KOPT-K1 (cell line): ENCODE data around the gene TRAPPC2L.
"Not testable (repeated sequence)": the region's sequence is repeated elsewhere in the genome, so short reads cannot be mapped to it uniquely, and the experiment has no call there.

ENCODE experiments used
- H3K27ac ChIP-seq: fragments of 200-600 bp; sonication (generic); 2 replicates; pipeline ENCODE4 v1.5.1; 2016; ENCODE audit warnings: antibody characterized with exemption, mild to moderate bottlenecking, low read depth, low read length; ENCODE audit not compliant: poor library complexity, severe bottlenecking
- H3K36me3 ChIP-seq: fragments of 200-600 bp; sonication (generic); 2 replicates; pipeline ENCODE4 v1.5.1; 2017; ENCODE audit warnings: antibody characterized with exemption, mild to moderate bottlenecking, low read length, moderate library complexity; ENCODE audit not compliant: insufficient read depth
- H3K9me3 ChIP-seq: fragments of 200-600 bp; sonication (generic); 2 replicates; pipeline ENCODE4 v1.5.1; 2017; ENCODE audit warnings: antibody characterized with exemption, low read length, mild to moderate bottlenecking; ENCODE audit not compliant: insufficient read depth, poor library complexity, severe bottlenecking

The TRAPPC2L gene

DNA sequence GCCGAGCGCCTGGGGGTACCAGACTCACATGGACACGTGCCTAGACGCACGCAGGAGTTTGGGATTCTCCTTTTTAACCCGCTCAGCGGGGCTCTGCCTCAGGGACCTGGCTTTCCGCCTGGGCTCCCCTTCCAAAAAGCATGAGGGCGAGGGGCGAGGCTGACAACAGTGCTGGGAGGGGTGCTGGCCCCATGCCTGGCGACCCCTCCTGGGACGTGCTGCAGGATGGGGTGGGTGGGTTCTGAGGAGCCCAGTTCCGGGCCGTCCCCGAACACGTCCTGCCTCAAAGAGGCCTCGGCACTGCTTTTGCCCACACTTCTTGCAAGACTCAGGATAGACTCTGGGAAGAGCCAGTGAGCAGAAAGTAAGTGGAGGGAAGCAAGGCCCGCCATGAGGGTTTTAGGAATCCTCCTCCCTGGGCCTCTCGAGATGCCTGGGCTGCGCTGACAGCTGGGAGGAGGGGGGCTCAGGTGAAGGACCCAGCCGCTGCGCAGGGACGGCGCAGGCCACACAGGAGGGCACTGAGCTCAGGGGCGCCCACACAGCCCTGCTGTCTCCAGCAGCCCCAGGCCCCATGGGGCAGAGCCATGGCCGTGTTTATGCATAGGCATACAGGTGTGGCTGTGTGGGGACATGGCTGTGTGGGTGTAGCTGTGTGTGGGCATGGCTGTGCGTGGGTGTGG is 24.9 kb downstream of the TRAPPC2L start:
- peaks cover 100% of the 10 kb centered on the region for H3K36me3 ChIP-seq
- no peak overlapping the region for H3K27ac ChIP-seq
- no peaks in the 10 kb centered on the region for H3K9me3 ChIP-seq

DNA sequence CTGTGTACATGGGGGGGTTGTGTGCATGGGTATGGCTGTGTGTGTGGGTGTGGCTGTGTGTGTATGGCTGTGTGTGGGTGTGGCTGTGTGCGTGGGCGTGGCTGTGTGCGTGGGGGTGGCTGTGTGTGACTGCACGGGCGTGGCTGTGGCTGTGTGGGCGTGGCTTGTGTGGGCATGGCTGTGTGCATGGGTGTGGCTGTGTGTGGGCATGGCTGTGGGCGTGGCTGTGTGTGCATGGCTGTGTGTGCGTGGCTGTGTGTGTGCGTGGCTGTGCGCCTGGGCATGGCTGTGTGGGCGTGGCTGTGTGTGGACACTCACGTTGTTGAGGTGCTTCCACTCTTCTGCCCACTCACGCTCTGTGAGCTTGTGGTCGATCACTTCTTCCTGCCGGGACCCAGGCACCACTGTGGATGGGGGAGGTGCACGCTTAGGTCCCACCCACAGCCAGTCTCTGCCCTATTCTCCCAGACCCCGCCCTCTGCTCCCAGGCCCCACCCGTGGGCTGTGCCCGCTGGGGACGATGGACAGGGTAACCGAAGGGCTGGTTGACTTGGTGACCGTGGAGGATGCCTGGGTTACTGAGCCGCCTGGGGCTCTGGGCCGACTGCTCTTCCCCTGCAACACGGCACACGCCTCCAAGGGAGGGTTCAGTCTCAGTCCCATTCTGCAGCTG is 25.6 kb downstream of the TRAPPC2L start:
- H3K27ac ChIP-seq: no peak overlapping the region
- no peaks in the 10 kb centered on the region for H3K9me3 ChIP-seq
- H3K36me3 ChIP-seq: peaks cover 100% of the 10 kb centered on the region

- no peak overlapping the region for H3K27ac ChIP-seq
- H3K36me3 ChIP-seq: peaks cover 99% of the 10 kb centered on the region
- no peaks in the 10 kb centered on the region for H3K9me3 ChIP-seq
Measured at GRCh38 chr16:88883117-88883895, 26.4 kb downstream of the TRAPPC2L start.

GRCh38 chr16:88883946-88884345 is 27.0 kb downstream of the TRAPPC2L start:
- Histone ChIP-seq H3K27ac (no peak overlapping the region), H3K9me3 (no peaks in the 10 kb centered on the region), H3K36me3 (peaks cover 97% of the 10 kb centered on the region)

DNA sequence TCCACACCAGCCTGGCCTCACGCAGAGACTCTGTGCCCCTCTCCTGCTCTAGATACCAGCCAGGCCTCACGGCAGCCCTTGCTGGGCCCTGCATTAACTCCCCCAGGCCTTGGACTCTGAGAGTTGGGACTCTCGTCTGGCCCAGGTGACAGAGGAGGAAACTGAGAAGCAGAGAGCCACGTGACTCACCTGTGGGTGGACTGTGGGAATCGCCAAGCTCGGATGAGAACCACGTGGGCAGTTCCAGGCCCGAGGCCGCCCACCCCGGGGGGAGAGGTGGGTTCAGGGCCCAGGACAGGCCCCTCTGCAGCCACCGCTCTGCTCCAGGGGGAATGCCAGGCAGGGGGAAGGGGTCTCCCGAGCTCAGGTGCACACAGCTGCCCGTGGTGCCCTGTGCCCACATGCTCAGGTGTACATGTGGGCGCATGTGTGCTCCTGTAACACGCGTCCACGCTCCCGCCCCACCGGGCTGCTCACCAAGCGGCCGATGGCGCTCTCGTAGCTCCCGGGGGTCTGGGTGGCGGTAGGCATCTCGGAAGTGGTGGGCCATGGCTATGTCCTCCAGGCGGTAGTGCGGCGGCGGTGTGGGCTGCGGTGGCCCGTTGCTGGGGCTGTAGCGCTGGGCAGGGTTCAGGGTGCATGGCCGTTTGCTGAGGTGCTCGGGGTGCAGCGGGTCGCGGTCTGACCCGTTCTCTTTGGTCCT is 27.8 kb downstream of the TRAPPC2L start:
- Histone ChIP-seq H3K27ac (no peak overlapping the region), H3K36me3 (peaks cover 96% of the 10 kb centered on the region), H3K9me3 (no peaks in the 10 kb centered on the region)

DNA sequence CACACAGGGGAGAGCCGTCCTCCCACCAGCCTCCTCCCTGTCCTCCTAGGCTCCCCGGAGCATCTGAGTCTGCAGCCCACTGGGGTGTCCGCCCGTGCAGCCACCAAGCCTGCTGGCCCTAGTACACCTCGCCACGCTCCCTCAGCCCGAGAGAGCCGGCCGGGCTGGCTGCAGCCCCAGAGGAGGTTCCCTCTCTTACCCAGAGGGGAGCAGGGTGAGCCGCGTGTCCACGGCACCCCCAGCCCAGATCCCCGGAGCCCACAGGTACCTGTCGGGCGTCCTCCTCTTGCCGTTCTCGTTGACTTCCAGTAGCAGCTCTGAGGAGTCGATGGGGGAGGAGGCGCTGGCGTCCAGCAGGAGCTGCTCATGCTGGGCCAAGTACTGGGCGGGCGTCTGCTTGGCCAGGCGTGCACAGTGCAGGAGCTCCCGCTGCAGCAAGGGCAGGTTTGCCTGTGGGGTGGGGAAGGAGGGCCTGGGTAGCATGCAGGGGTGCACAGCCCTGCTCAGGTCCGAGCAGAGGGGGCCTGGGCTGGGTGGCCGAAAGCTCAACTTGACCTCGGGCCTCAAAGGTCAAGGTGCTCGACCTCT is 28.9 kb downstream of the TRAPPC2L start:
- H3K27ac ChIP-seq: no peak overlapping the region
- H3K36me3 ChIP-seq: peaks cover 96% of the 10 kb centered on the region
- no peaks in the 10 kb centered on the region for H3K9me3 ChIP-seq

- peaks cover 96% of the 10 kb centered on the region for H3K36me3 ChIP-seq
- H3K9me3 ChIP-seq: peaks cover 5% of the 10 kb centered on the region
- no peak overlapping the region for H3K27ac ChIP-seq
Measured at GRCh38 chr16:88886420-88886844, 29.5 kb downstream of the TRAPPC2L start.

GRCh38 chr16:88886845-88887521 is 30.1 kb downstream of the TRAPPC2L start:
- H3K27ac ChIP-seq: no peak overlapping the region

GRCh38 chr16:88888057-88888456 is 31.1 kb downstream of the TRAPPC2L start:
- Histone ChIP-seq H3K9me3 (peaks cover 5% of the 10 kb centered on the region), H3K27ac (no peak overlapping the region), H3K36me3 (peaks cover 96% of the 10 kb centered on the region)

More at GRCh38 chr16:88886845-88887521, 30.1 kb downstream of the TRAPPC2L start:
- H3K36me3 ChIP-seq: peaks cover 96% of the 10 kb centered on the region
- peaks cover 5% of the 10 kb centered on the region for H3K9me3 ChIP-seq

DNA sequence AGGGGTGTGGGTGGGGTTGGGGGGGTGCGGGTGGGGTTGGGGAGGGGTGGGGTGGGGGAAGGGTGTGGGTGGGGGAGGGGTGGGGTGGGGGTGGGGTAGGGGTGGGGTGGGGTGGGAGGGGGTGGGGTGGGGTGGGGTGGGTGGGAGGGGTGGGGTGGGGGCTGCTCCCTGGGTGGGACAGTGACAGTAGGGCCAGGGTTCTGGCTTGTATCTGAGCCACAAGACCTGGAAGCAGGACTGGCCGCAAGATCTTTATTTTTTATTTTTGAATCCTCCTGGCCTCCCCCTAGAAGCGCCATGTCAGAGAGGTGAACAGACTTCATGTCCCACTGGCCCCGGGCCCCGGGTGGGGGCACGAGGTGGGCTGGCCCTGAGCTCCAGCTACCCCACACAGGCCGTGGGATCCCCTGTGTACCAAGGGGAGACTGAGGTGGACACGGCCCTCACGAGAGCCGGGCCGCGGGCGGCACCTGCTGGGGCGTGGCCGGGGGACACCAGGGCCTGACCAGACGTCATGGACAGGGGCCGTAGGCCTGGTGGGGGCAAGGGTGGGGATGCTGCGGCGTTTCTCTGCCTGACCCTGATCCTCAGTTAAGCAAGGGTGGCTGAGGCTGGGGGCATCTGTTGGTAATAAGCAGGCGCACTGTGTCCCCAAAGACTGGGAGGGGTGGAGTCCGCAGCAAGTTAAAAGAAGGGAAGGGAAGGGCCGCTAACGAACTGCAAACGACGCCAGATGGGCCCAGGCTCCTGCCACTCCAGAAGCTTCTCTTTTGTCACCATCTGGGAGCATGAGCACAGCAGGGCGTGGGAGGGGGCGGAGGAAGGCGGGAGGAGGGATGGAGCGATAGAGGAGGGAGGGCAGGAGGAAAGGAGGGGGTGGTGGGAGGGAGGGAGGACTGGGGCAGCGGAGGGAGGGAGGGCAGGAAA is 31.8 kb downstream of the TRAPPC2L start:
- no peak overlapping the region for H3K27ac ChIP-seq
- H3K36me3 ChIP-seq: peaks cover 96% of the 10 kb centered on the region
- H3K9me3 ChIP-seq: peaks cover 5% of the 10 kb centered on the region

GRCh38 chr16:88889702-88890352 is 32.9 kb downstream of the TRAPPC2L start:
- H3K27ac ChIP-seq, H3K9me3 ChIP-seq: not testable (repeated sequence)
- H3K36me3 ChIP-seq: peaks cover 93% of the 10 kb centered on the region

DNA sequence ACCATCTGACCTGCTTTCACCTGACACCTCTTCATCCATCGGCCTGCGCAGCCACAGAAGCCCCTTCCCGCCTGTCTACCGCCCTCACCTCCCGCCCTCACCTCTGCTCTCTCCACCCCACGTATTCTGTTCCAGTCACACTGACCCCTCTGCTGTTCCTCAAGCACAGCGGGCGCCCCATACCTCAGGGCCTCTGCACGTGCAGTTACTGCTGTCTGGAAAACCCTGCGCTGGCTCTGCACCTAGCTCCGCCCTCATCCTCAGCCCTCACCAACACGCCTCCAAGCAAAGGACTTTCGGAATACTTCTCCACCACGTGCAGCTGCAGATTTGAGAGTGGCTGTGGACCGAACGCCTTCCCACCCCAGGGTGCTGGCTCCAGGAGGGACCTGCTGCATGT is 34.2 kb downstream of the TRAPPC2L start:
- peaks cover 5% of the 10 kb centered on the region for H3K9me3 ChIP-seq
- H3K36me3 ChIP-seq: peaks cover 93% of the 10 kb centered on the region
- H3K27ac ChIP-seq: no peak overlapping the region

DNA sequence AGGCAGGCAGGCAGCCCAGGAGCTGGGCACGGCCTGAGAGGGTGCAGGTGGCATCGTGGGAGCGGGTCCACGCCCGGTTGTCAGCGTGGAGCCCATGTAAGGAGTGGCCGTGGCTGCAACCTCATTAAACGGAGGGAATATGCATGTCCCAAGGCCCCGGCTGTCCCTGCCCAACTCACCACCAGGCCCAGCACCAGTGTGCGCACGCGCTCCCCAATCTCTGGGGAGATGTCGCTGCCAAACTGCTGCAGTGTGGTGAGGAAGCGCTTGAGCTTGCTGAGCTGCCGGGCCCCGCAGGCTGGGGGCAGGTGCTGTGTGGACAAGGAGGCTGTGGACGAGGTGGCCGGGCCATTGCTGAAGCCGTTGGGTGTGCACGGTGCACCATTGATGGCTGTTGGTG is 35.1 kb downstream of the TRAPPC2L start:
- Histone ChIP-seq H3K9me3 (peaks cover 5% of the 10 kb centered on the region), H3K27ac (no peak overlapping the region), H3K36me3 (peaks cover 93% of the 10 kb centered on the region)
